NT2/D1 (cell line): ENCODE results near the gene ZNF107.

Experiments used
- YY1 ChIP-seq: IDR thresholded peaks from 2 replicates; pipeline ENCODE4 v1.6.1; 2011; ENCODE audit not compliant: insufficient read length, insufficient read depth
- ZNF274 ChIP-seq: IDR thresholded peaks from 2 replicates; pipeline ENCODE4 v1.6.1; 2011; ENCODE audit warnings: mild to moderate bottlenecking, low read depth, low read length

GRCh38 chr7:64656489-64656888 lies 9.4 kb upstream of the ZNF107 start:
- TF ChIP-seq ZNF274 (no peak), YY1 (no peak)
